ENCODE measurements around the gene PARD3. TPM values are rescaled to one million over a fixed set of nuclear protein-coding genes. Genes with fewer than 3 reads are reported as not detected.

Gene PARD3
- total RNA-seq, 4 donors from 2014 or later: 98.9 to 122 (median 105) TPM

- TF ChIP-seq POLR2AphosphoS5 (IDR thresholded peaks at IDR 0.05): no peak
- TF ChIP-seq EP300 (IDR thresholded peaks at IDR 0.05): no peak
- TF ChIP-seq CTCF (IDR thresholded peaks at IDR 0.05): no peak
- TF ChIP-seq POLR2A (IDR thresholded peaks at IDR 0.05; ENCODE audit: low read depth): no peak
- no peak for DNase-seq (ENCODE audit: extremely low spot score)
- H3K36me3 ChIP-seq: no peaks in the 10 kb centered on the region
- WGBS: 73% methylated on average over 4 of the region's 4 CpGs
- intact Hi-C loops (cut with DNase I): no loop called here
- H3K4me1 ChIP-seq: peaks cover 5 to 26% (median 22%) of the 10 kb centered on the region in 4 donors
- no peak overlapping the region for H3K27ac ChIP-seq (replicated peaks in 1 of 4)
- no peaks in the 10 kb centered on the region for H3K9me3 ChIP-seq
- no peak overlapping the region for H3K4me3 ChIP-seq
- H3K27me3 ChIP-seq: no peaks in the 10 kb centered on the region
These were observed 266.6 kb downstream of the PARD3 start for GRCh38 chr10:34548466-34548865.

DNA sequence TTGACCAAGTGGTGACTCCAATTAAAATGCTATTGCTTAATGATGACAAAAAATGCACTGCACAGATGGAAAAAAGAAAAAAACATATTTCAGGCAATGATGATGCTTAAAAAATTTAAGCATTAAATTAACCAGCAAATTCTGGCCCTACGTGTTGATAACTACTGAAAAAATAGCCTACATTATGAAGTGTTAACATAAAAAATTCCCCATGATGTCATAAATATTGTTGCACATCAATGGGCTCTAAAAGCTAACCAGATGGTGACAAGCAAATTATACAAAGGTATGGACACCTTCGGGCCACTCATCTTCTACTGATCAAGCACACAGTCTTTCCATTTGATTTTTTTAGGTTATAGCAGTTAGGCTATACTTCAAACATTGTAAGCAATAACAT is 267.4 kb downstream of the PARD3 start:
- DNase-seq (ENCODE audit: extremely low spot score): no peak
- Histone ChIP-seq H3K36me3 (no peaks in the 10 kb centered on the region), H3K27ac (replicated peaks in 1 of 4) (no peak overlapping the region), H3K4me3 (no peak overlapping the region), H3K4me1 (peaks cover 5 to 26% (median 22%) of the 10 kb centered on the region in 4 donors), H3K27me3 (no peaks in the 10 kb centered on the region), H3K9me3 (no peaks in the 10 kb centered on the region)
- TF ChIP-seq EP300 (IDR thresholded peaks at IDR 0.05) (no peak), POLR2A (IDR thresholded peaks at IDR 0.05; ENCODE audit: low read depth) (no peak), CTCF (IDR thresholded peaks at IDR 0.05) (no peak), POLR2AphosphoS5 (IDR thresholded peaks at IDR 0.05) (no peak)
- intact Hi-C loops (cut with DNase I): no loop called here
- WGBS: 82% methylated on average over 2 of the region's 2 CpGs

DNA sequence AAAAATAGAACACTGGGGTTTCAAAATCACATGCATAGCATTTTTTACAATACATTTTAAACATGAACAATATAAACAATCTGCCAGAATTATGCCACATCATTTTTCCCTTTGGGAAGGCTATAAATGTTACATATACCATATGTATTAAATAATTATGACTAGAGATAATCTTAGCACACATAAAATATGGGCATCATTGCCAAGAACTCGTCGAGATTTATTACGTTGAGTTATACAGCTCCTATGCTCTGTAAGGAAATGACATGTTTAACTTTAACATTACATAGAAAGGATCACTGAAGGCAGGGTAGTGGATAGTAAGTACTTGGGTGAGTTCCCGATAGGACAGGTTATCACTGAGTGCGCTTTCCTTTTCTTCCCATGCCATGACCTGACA is 267.8 kb downstream of the PARD3 start:
- no peaks in the 10 kb centered on the region for H3K27me3 ChIP-seq

GRCh38 chr10:34544400-34544799 is 270.7 kb downstream of the PARD3 start:
- H3K4me3 ChIP-seq: no peak overlapping the region
- H3K27me3 ChIP-seq: no peaks in the 10 kb centered on the region
- no peak overlapping the region for H3K27ac ChIP-seq (replicated peaks in 1 of 4)
- H3K4me1 ChIP-seq: peaks cover 12 to 39% (median 33%) of the 10 kb centered on the region in 4 donors
- TF ChIP-seq POLR2A (IDR thresholded peaks at IDR 0.05; ENCODE audit: low read depth) (no peak), EP300 (IDR thresholded peaks at IDR 0.05) (no peak), POLR2AphosphoS5 (IDR thresholded peaks at IDR 0.05) (no peak), CTCF (IDR thresholded peaks at IDR 0.05) (no peak)
- no peaks in the 10 kb centered on the region for H3K9me3 ChIP-seq
- H3K36me3 ChIP-seq: no peaks in the 10 kb centered on the region
- no peak for DNase-seq (ENCODE audit: extremely low spot score)
- intact Hi-C loops (cut with DNase I): no loop called here

More for the DNA sequence above, 267.8 kb downstream of the PARD3 start:
- intact Hi-C loops (cut with DNase I): no loop called here
- WGBS: 63% methylated on average over 5 of the region's 5 CpGs
- Histone ChIP-seq H3K9me3 (no peaks in the 10 kb centered on the region), H3K36me3 (no peaks in the 10 kb centered on the region), H3K4me3 (no peak overlapping the region), H3K27ac (replicated peaks in 1 of 4) (no peak overlapping the region), H3K4me1 (peaks cover 5 to 26% (median 22%) of the 10 kb centered on the region in 4 donors)
- no peak for DNase-seq (ENCODE audit: extremely low spot score)
- TF ChIP-seq POLR2AphosphoS5 (IDR thresholded peaks at IDR 0.05) (no peak), CTCF (IDR thresholded peaks at IDR 0.05) (no peak), EP300 (IDR thresholded peaks at IDR 0.05) (no peak), POLR2A (IDR thresholded peaks at IDR 0.05; ENCODE audit: low read depth) (no peak)

DNA sequence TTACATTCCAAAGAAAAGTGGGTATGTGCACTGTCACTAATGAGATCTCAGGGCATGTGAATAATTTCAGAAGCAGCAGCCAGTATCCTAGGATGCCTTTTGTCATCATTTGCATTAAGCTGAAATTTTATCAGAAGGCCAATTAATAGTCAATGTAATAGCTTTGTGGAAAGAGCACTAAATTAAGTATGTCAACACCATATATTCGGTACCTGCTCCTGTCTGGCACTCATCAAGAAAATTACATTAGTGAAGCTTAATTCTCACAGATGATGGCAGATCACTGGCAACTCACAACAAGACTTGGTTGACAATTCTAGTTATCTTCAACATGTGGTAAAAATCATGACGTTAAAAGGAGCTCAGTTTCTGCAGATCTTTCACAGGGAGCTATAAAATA is 271.4 kb downstream of the PARD3 start:
- H3K27ac ChIP-seq (replicated peaks in 1 of 4): no peak overlapping the region
- no peaks in the 10 kb centered on the region for H3K9me3 ChIP-seq
- intact Hi-C loops (cut with DNase I): no loop called here
- H3K36me3 ChIP-seq: no peaks in the 10 kb centered on the region
- no peak overlapping the region for H3K4me3 ChIP-seq
- H3K4me1 ChIP-seq: peaks cover 19 to 43% (median 36%) of the 10 kb centered on the region in 4 donors
- 79% methylated on average over 2 of the region's 2 CpGs for WGBS
- H3K27me3 ChIP-seq: no peaks in the 10 kb centered on the region
- no peak for DNase-seq (ENCODE audit: extremely low spot score)
- TF ChIP-seq EP300 (IDR thresholded peaks at IDR 0.05) (no peak), POLR2A (IDR thresholded peaks at IDR 0.05; ENCODE audit: low read depth) (no peak), CTCF (IDR thresholded peaks at IDR 0.05) (no peak), POLR2AphosphoS5 (IDR thresholded peaks at IDR 0.05) (no peak)
